PC-3 (cell line): Measurements from ENCODE around the gene SART3.

Experiments used
- CTCF ChIP-seq: fragments of 300-600 bp; sonication (generic); conservative IDR thresholded peaks from 2 replicates; pipeline ENCODE4 v1.5.1; 2017; ENCODE audit warnings: antibody characterized with exemption, low read depth, mild to moderate bottlenecking, low read length
- EZH2 ChIP-seq: fragments of 300-600 bp; sonication (generic); IDR thresholded peaks from one replicate; pipeline ENCODE4 v1.6.1; 2017; ENCODE audit warnings: antibody characterized with exemption, mild to moderate bottlenecking, low read length; ENCODE audit not compliant: unreplicated experiment
- EZH2phosphoT487 ChIP-seq: fragments of 300-600 bp; sonication (generic); IDR thresholded peaks from 2 replicates; pipeline ENCODE4 v1.6.1; 2018; ENCODE audit warnings: mild to moderate bottlenecking, antibody characterized with exemption, low read length, borderline replicate concordance

- no peak for TF ChIP-seq CTCF
- no peak for TF ChIP-seq EZH2
- TF ChIP-seq EZH2phosphoT487, result no peak
Measured at GRCh38 chr12:108498136-108498535, 62.8 kb downstream of the SART3 start.
